DMS79 treated with DMSO at 0.1 percent for 48 hours (cell line): Measurements from ENCODE around the gene KIF4B.

Experiments
- DNase-seq: peaks from one replicate; lab custom pipeline; 2025; lab: John Stamatoyannopoulos, UW

KIF4B gene

DNA sequence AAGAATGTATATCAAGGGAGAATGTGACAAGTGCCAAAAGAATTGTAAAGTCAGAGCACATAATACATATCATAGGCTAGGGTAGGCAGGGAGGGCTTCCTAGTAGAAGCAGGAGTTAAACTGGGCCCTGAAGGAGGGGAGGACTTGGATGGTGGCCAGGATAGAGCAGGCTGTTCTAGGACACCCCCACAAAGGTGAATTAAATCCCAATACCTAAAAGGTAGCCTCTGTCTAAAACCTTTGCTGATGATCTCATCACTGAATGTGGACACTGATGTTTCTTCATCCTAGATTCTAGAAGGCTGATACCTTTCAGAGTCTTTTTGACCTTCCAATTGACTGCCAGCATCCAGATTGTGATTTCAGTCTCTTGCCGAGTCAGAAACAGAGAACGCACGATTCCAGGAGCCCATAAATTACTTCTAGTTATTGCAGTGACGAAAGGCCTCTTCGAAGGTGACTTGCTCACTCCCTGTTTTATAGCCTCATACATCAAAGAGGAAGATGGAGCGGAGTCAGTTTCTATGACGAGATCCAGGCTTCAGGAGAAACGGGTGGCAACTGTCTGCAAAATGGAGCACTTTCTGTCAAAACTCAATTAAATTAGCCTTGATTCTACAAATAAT is 43.2 kb downstream of the KIF4B start:
- no peak for DNase-seq

DNA sequence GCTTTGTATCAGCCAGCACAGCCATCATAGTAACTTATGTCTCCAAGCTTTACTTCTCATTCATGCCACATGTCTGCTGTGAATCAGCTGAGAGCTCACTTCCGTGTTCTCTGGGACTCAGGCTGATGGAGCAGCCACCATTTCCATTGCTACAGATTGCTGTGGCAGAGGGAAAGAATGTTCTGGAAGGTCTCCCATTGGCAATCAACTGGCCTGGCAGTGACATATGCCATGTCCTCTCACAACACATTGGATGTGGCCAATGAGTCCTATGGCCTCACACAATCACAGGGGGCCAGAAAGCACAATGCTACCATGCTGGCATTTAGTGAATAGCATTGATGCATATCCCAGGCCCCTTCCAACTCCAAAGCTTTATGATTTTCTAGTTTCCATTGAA is 44.1 kb downstream of the KIF4B start:
- no peak for DNase-seq

DNA sequence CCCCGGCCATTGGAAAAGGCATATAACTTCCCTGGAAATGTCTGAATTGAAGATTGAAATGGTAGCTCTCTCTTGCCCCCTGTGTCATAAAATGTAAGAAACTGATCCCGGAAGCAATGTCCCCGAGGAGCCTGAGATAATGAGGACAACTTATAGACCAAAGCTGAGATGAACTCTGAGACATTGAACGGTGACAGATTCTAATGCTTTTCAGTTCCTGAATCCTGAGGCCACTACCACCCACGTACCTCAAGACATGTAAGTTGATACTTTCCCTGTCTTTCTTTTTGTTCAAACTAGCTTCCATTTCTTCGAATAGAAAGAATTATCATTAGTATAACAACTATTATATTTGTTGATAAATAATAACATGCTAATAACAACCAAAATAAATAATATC is 51.0 kb downstream of the KIF4B start:
- DNase-seq: no peak

DNA sequence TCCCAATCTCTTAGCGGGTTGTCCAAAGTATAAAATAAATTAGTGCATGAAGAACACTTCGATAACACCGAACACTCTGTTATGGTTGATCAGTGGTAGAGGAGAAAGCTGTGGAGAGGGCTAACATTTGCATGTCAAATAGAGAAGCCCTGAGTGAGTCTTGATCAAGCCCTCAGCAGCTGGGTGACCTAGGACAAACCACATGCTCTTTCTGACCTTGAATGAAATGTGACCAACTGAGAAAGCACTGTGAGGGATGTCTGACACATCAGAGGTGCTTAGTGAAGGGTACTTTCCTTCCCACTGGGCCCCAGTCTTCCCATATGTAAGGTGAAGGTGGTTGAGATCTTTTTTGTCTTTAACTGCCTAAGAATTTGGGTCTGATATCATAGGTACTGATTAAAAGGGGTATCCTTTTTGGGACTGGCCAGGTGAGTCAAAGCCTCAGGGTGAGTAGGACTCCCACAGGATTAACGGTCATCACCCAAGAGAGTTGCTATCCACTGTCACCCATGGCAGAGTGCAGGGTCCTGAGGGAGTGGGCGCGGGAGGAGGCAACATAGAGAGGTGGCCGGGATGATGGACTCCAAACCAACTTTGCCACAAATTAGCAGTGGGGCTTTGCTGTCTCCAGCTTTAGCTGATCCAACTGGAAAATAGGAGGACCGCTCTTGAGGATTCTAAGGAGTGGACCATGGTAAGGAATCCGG is 53.5 kb downstream of the KIF4B start:
- no peak for DNase-seq
